Kidney (tissue), 14 donors: ENCODE results near the gene A3GALT2. TPM values are rescaled to one million over a fixed set of nuclear protein-coding genes. Genes with fewer than 3 reads are reported as not detected.

Source experiments
- DNase-seq, 5 donors: peaks; one replicate each; pipeline ENCODE4 v3.0.0-alpha.2; 2013 to 2020
- FAIRE-seq: peaks from 2 replicates; lab custom pipeline; 2012; peaks lifted over from hg19 to GRCh38; lab: Jason Lieb, UNC
- H3K27ac ChIP-seq, 2 donors: one replicate each; pipeline ENCODE4 v1.7.0; 2013; ENCODE audit warnings: low read depth in 2 of 2, low read length in 2 of 2, inconsistent platforms in 1 of 2
- H3K27me3 ChIP-seq: one replicate; pipeline ENCODE4 v1.7.1; 2013; ENCODE audit warnings: low read length, inconsistent platforms; ENCODE audit not compliant: control insufficient read depth, insufficient read depth
- H3K36me3 ChIP-seq, 3 donors: one replicate each; pipeline versions ENCODE4 v1.7.0 to v1.7.1; 2013; ENCODE audit warnings: low read length in 3 of 3, control low read depth in 1 of 3, inconsistent platforms in 1 of 3; ENCODE audit not compliant: insufficient read depth in 3 of 3, control insufficient read depth in 2 of 3
- H3K4me1 ChIP-seq, 3 donors: one replicate each; pipeline versions ENCODE4 v1.7.0 to v1.7.1; 2013; ENCODE audit warnings: low read length in 3 of 3, inconsistent platforms in 1 of 3, low read depth in 1 of 3; ENCODE audit not compliant: control insufficient read depth in 2 of 3, insufficient read depth in 2 of 3
- H3K4me3 ChIP-seq, 3 donors: one replicate each; pipeline versions ENCODE4 v1.7.0 to v1.8.1; 2013; ENCODE audit warnings: low read length in 3 of 3, control low read depth in 1 of 3, inconsistent platforms in 1 of 3
- H3K9ac ChIP-seq, 3 donors: one replicate each; pipeline versions ENCODE4 v1.7.0 to v1.7.1; 2013; ENCODE audit warnings: low read length in 3 of 3, control low read depth in 1 of 3, inconsistent platforms in 1 of 3
- H3K9me3 ChIP-seq, 3 donors: one replicate each; pipeline versions ENCODE4 v1.7.0 to v1.7.1; 2013; ENCODE audit warnings: low read length in 3 of 3, control low read depth in 1 of 3, inconsistent platforms in 1 of 3; ENCODE audit not compliant: control insufficient read depth in 2 of 3, insufficient read depth in 1 of 3
- intact Hi-C: fragments of 100-400 bp; cut with DNase I; formaldehyde crosslinking; loops from one replicate; pipeline ENCODE4 v1.11.1; 2022
- polyA plus RNA-seq: library from polyadenylated mRNA; stranded (reverse); fragments of 350-450 nt; fragmentation: Illumina TruSeq; extraction: RNeasy Lipid Tissue Mini Kit (QIAGEN cat#74804); gene quantifications from one replicate; pipeline ENCODE4 v1.2.3, GENCODE V29; 2014; ENCODE audit warnings: low read depth, low replicate concordance; ENCODE audit not compliant: insufficient read depth
- total RNA-seq: library from RNA; stranded (reverse); fragmentation: NEBNext Ultra II Directional; extraction: Animal tissue kit (Norgen Biotek cat#: 25700); gene quantifications from one replicate; pipeline ENCODE4 v1.2.1, GENCODE V29; 2021
- TF ChIP-seq, protein P1 (sequence below): IDR thresholded peaks from 3 replicates; pipeline ENCODE4 v1.5.1; 2012; ENCODE audit warnings: mild to moderate bottlenecking, moderate library complexity, borderline replicate concordance; ENCODE audit not compliant: insufficient read depth; ENCODE audit errors: extremely low read depth
- donor health status: control.
- donor health status: control.
- donor health status: control.
- donor health status: control.
- donor health status: control.
- donor health status: DM: yes; HTN: yes; CAD: no.
- donor health status: Normal renal cell carcinoma (clear cell type).

Gene A3GALT2
- total and polyA plus RNA-seq, 2 donors from 2014 or later = not detected

GRCh38 chr1:33322109-33322508, 1.2 kb upstream of the A3GALT2 start:
- intact Hi-C loops = no loop called here
- no peak overlapping the region for H3K27ac ChIP-seq
- H3K27me3 ChIP-seq = no peaks in the 10 kb centered on the region
- TF ChIP-seq, protein P1, sequence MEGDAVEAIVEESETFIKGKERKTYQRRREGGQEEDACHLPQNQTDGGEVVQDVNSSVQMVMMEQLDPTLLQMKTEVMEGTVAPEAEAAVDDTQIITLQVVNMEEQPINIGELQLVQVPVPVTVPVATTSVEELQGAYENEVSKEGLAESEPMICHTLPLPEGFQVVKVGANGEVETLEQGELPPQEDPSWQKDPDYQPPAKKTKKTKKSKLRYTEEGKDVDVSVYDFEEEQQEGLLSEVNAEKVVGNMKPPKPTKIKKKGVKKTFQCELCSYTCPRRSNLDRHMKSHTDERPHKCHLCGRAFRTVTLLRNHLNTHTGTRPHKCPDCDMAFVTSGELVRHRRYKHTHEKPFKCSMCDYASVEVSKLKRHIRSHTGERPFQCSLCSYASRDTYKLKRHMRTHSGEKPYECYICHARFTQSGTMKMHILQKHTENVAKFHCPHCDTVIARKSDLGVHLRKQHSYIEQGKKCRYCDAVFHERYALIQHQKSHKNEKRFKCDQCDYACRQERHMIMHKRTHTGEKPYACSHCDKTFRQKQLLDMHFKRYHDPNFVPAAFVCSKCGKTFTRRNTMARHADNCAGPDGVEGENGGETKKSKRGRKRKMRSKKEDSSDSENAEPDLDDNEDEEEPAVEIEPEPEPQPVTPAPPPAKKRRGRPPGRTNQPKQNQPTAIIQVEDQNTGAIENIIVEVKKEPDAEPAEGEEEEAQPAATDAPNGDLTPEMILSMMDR = no peak
- H3K4me1 ChIP-seq = peaks cover 0 to 19% (median 7%) of the 10 kb centered on the region in 3 donors
- H3K9me3 ChIP-seq = no peaks in the 10 kb centered on the region
- DNase-seq (peak in 1 of 5 donors; percentile 40), FAIRE-seq (no peak)
- H3K36me3 ChIP-seq = peaks cover 8 to 33% (median 27%) of the 10 kb centered on the region in 3 donors
- H3K9ac ChIP-seq = no peak overlapping the region
- H3K4me3 ChIP-seq = no peak overlapping the region

GRCh38 chr1:33321178-33321577, 280 bp upstream of the A3GALT2 start:
- H3K4me3 ChIP-seq = no peak overlapping the region
- H3K9me3 ChIP-seq = no peaks in the 10 kb centered on the region
- peaks cover 0 to 19% (median 7%) of the 10 kb centered on the region in 3 donors for H3K4me1 ChIP-seq
- H3K27ac ChIP-seq = peak overlapping the region in 1 of 2 donors; percentile 27
- DNase-seq (peak in 1 of 5 donors; percentile 45), FAIRE-seq (no peak)
- TF ChIP-seq, protein P1 = no peak
- intact Hi-C loops = no loop called here
- H3K27me3 ChIP-seq = no peaks in the 10 kb centered on the region
- H3K9ac ChIP-seq = peak overlapping the region in 1 of 3 donors; percentile 27
- peaks cover 8 to 25% (median 24%) of the 10 kb centered on the region in 3 donors for H3K36me3 ChIP-seq

DNA sequence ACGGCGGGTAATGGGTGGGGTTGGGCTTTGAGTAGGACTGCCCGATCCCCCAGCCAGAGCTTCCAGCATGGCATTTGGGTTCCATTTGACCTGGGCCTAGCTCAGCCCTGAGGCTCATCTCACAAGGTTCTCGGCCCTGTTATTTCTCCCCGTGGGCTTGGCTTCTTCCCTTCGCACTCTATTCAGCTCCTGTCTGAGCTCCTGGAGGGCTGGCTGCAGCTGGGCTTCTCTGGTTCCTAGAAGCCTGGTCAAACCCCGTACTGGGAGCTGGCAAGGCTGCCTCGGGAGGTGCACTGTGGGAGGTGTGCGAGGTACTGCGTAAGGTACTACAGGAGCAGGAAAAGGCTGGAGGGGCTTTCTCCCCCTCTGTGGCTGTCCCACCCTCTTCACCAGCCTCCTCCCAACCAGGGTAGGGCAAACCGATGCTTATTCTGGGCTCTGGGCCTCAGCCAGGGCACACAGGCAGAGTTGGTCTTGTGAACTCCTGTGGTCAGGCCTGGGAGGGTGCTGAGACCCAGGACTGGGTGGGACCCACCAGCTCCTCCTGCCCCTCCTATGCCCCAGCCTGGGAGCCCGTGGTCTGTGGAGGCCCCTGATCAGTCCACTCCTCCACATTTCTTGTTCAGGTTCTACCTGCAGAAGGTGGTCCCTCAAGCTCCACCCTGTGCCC, 814 bp downstream of the A3GALT2 start:
- intact Hi-C loops = no loop called here
- H3K27ac ChIP-seq = peak overlapping the region in 1 of 2 donors; percentile 29
- no peaks in the 10 kb centered on the region for H3K27me3 ChIP-seq
- no peak for FAIRE-seq
- no peak overlapping the region for H3K9ac ChIP-seq
- H3K36me3 ChIP-seq = peaks cover 2 to 17% (median 13%) of the 10 kb centered on the region in 3 donors
- no peak overlapping the region for H3K4me3 ChIP-seq
- TF ChIP-seq, protein P1 = no peak
- peak in 1 of 5 donors; percentile 63 for DNase-seq
- peaks cover 0 to 16% (median 7%) of the 10 kb centered on the region in 3 donors for H3K4me1 ChIP-seq
- no peaks in the 10 kb centered on the region for H3K9me3 ChIP-seq
